ENCODE measurements around the gene AGPAT4.

Gene AGPAT4

GRCh38 chr6:161101517-161101916 is 172.3 kb downstream of the AGPAT4 start:
- DNase-seq: no peak

DNA sequence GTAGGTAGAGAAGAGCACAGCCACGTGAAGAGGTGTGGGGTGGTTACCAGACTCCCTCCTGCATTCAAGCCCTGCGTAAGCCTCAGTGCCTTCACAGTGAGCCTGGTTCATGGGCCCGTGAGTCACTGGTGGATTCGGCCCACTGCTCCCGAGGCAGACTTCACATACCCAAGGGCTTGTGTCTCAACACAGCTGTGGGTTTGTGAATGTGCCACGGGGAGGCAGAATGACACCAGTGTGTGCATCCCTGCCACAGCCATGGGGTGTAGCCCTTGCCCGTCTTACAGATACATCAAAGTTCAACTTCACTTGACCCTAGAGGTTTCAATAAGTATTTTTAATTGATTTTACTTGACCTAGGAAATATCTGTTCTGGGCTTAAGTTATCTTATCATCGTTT is 173.8 kb downstream of the AGPAT4 start:
- no peak for DNase-seq

DNA sequence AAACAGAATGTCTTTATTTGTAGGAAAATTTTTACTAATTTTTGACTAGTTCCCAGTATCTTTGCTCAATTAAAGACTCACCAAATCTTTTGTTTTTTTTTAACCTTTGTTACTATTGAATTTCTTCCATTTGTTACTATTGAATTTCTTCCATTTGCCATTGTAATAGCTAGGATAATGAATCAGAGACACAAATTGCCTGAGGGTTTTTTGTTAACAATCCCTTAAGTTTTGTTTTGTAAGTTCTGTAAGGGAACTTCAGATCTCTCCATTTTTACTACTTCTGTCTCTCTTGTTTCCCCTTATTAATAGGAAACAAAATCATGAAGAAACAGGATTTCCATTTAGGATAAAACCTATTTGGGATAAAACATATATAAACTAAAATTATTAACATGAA is 177.9 kb downstream of the AGPAT4 start:
- DNase-seq: no peak

- no peak for DNase-seq
These were observed 178.9 kb downstream of the AGPAT4 start for GRCh38 chr6:161094955-161095354.

GRCh38 chr6:161091972-161092701 is 181.7 kb downstream of the AGPAT4 start:
- no peak for DNase-seq

- no peak for DNase-seq
These were observed 182.7 kb downstream of the AGPAT4 start for GRCh38 chr6:161091151-161091550.

- DNase-seq: no peak
These were observed 185.1 kb downstream of the AGPAT4 start for GRCh38 chr6:161088676-161089328.

GRCh38 chr6:161085246-161085645 is 188.6 kb downstream of the AGPAT4 start:
- DNase-seq: no peak

GRCh38 chr6:161082215-161082614 is 191.6 kb downstream of the AGPAT4 start:
- DNase-seq: no peak

DNA sequence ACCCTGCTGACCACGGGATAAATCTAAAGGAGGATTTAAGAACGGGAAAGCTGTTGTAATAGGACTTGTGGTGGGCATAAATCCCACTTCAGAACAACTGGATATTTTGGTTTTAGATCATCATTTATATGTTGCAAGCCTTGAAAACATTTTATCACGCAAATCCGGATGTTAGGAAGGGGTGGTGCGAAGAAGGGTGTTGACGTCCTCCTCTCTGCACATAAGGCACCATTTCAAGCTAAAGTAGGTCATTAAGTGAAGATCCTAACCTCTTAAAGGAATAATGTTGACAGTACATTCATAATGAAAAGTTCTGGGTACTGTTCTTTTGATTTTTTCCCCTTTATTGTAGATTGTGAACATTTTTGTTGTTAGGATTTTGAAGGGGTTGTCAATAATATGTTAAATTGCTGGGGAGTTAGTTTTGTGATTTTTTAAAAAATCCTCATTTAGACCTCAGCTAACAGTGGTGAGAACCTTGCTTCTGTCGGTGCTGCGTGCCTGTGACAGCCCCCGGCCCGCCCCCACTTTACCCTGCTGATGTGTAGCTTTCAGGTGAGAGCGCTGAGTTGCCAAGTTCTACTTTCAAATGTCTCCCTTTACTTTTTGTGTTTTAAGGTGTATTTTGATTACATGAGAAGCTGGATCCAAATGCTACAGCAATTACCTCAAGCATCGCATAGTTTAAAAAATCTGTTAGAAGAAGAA is 193.4 kb downstream of the AGPAT4 start:
- no peak for DNase-seq
